ENCODE data around the gene EVC. TPM values are rescaled to one million over a fixed set of nuclear protein-coding genes. Genes with fewer than 3 reads are reported as not detected.
A peak's percentile ranks its signal among the peaks of the same experiment; 100 is the strongest.

The EVC gene
- total and polyA plus RNA-seq, 2 of the 4 experiments (the other 2 are of a cell fraction) = 16.8 to 18.9 TPM

GRCh38 chr4:5707778-5708448, 3.1 kb upstream of the EVC start (continued):
- TF ChIP-seq MXI1 (IDR thresholded peaks at IDR 0.05; ENCODE audit: borderline replicate concordance, low read depth, low read length) = no peak

DNA sequence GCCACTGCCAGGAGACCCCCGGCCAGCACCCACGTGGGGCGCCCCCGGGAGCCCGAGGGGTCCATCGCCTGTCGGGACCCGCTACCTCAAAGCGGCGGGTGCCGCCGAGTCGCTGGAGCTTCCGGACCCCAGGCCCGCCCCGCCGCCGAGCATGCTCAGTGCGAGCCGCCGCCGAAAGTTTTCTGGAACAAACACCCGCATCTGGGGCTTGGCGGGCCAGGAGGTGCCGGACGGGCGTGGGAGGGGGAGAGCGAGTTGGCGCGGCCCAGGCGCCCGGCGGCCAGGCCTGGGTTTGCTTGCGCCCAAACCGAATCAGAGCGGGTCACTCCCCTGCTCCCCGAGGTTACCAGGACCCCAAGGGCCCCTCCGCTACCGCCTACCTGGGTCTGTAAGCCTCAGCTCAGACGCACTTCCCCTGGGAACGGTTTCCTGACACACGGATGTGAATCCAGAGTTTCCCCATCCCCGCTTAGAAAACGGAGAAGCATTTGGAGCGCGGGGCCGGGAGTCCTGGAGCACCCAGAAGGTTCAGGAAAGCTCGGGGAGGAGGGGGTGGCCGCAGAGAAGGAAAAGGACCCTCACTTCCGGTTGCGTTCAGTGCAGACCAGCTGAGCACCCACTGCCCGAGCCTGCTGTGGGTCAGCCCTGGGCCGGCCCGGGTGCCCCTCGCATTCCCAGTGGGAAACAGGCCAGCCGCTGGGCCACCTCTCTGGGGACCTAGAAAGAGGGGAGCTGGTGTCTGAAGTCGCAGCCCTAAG, 2.4 kb upstream of the EVC start, which contains the start of gene EVC2:
EVC2 (minus strand) TSS at position 111 of the 758 bp plus-strand sequence; CDS start at position 65, 46 bp downstream.
- 13% methylated on average over 30 of the region's 57 CpGs; no CpG with 5 or more reads in 1 of the 2 experiments for WGBS, 2 experiments (ENCODE audit: extremely low coverage in 2 of 2, insufficient read length in 1 of 2)
- peak; percentile 44 for ATAC-seq (ENCODE audit: low read depth)
- Histone ChIP-seq H2AK9ac (replicated peaks; ENCODE audit: low read depth, low read length, poor library complexity) (peak within 1 kb of the TSS; percentile 87), H3K14ac (replicated peaks; ENCODE audit: low read depth, low read length) (peak within 1 kb of the TSS; percentile 89), H3K27me3 (ENCODE audit: control insufficient read depth, insufficient read depth, low read length) (no peaks in the 10 kb centered on the region), H3K4me3 (ENCODE audit: insufficient read depth, low read depth, low read length) (peak within 1 kb of the TSS; percentile 63), H3K18ac (ENCODE audit: low read depth, low read length) (peak within 1 kb of the TSS; percentile 63; the same call in 1 of the 2 replicates), H3K4ac (ENCODE audit: low read depth, low read length) (peak within 1 kb of the TSS; percentile 87), H3K4me2 (ENCODE audit: low read depth, low read length) (peak within 1 kb of the TSS; percentile 89), H3K9me3 (ENCODE audit: control insufficient read depth, insufficient read depth, low read length) (no peaks in the 10 kb centered on the region), H3K9me1 (ENCODE audit: insufficient read depth, low read length) (peaks cover 38% of the 10 kb centered on the region), H4K5ac (ENCODE audit: low read depth, low read length) (peak within 1 kb of the TSS; percentile 97), H2BK20ac (ENCODE audit: low read depth, low read length) (0 out of 2 replicates have a peak within 1 kb of the TSS, but pooled peaks have one; percentile 27), H3K27ac (ENCODE audit: insufficient read depth, low read length) (peak within 1 kb of the TSS; percentile 65), H4K8ac (ENCODE audit: low read depth in 2 of 2, low read length in 2 of 2) (peak within 1 kb of the TSS; percentile 95 to 98), H2AFZ (replicated peaks; ENCODE audit: low read length, poor library complexity) (peak within 1 kb of the TSS; percentile 97), H3K9ac (ENCODE audit: low read depth, low read length) (peak within 1 kb of the TSS; percentile 72), H3K56ac (ENCODE audit: extremely low read depth, insufficient read depth, low read length) (peak within 1 kb of the TSS; percentile 86), H3K79me1 (ENCODE audit: low read depth in 1 of 2, low read length in 2 of 2) (peaks cover 33 to 62% of the 10 kb centered on the region in 2 experiments), H2BK120ac (ENCODE audit: low read depth, low read length) (peak within 1 kb of the TSS; percentile 64), H3K23ac (ENCODE audit: low read depth, low read length) (peak within 1 kb of the TSS; percentile 72), H3K36me3 (ENCODE audit: control insufficient read depth, insufficient read depth, low read length) (peaks cover 9% of the 10 kb centered on the region), H2BK5ac (ENCODE audit: low read depth, low read length, poor library complexity, severe bottlenecking) (peak within 1 kb of the TSS; percentile 22), H2BK15ac (ENCODE audit: low read depth, low read length) (peak within 1 kb of the TSS; percentile 74; the same call in 1 of the 3 replicates), H4K20me1 (ENCODE audit: insufficient read depth, low read length) (peaks cover 21% of the 10 kb centered on the region), H2AK5ac (ENCODE audit: low read depth, low read length) (peak within 1 kb of the TSS; percentile 71), H4K91ac (ENCODE audit: insufficient read depth, low read depth, low read length) (peak within 1 kb of the TSS; percentile 84), H3K4me1 (ENCODE audit: control insufficient read depth, insufficient read depth, low read length) (peaks cover 33% of the 10 kb centered on the region)
- intact Hi-C loops (cut with micrococcal nuclease) (loop anchor here (1.0 to 5.0 kb wide), 4 partner anchors 40 to 671 kb away; partner anchors contain the start of gene STK32B), dilution Hi-C loops (cut with HindIII; ENCODE audit: low sequenced_read_pairs, unreplicated experiment) (no loop called here), in situ Hi-C loops (cut with MboI; ENCODE audit: low sequenced_read_pairs) (no loop called here)
- ChIA-PET CTCF (interaction anchor here (1.1 kb wide), 1 partner anchor 234 kb away, joined by 3 read pairs; no protein-coding TSS in a partner anchor), POLR2A (ENCODE audit: unreplicated experiment) (no interaction called here)
- no TSS peak for BruUV-seq (replicated peaks)
- peak; percentile 46 for DNase-seq
- no peak for TF ChIP-seq FOS (IDR thresholded peaks at IDR 0.05; ENCODE audit: low read depth, low read length)
- peak; percentile 79 for TF ChIP-seq POLR2A (IDR thresholded peaks at IDR 0.05; ENCODE audit: low read depth, low read length)

Measured in IMR-90 (cell line).